HepG2 (cell line): ENCODE data around the gene RPL23. TPM values are rescaled to one million over a fixed set of nuclear protein-coding genes. Genes with fewer than 3 reads are reported as not detected.

Experiments
- ARID2 ChIP-seq: sonication (generic); formaldehyde crosslinking; IDR thresholded peaks from 2 replicates; pipeline ENCODE4 v1.8.1; 2022; ENCODE audit warnings: mild to moderate bottlenecking, missing genetic modification reagents, borderline replicate concordance
- CAMTA2 ChIP-seq: sonication (generic); formaldehyde crosslinking; IDR thresholded peaks from 2 replicates; pipeline ENCODE4 v1.4.0; 2020; ENCODE audit warnings: mild to moderate bottlenecking, missing genetic modification reagents, borderline replicate concordance
- CBFB ChIP-seq: sonication (generic); formaldehyde crosslinking; IDR thresholded peaks from 2 replicates; pipeline ENCODE4 v1.4.0; 2020; ENCODE audit warnings: missing genetic modification reagents
- CHD4 ChIP-seq: fragments of 200-600 bp; sonication (generic); IDR thresholded peaks from 2 replicates; pipeline ENCODE4 v1.7.0; 2017; ENCODE audit warnings: mild to moderate bottlenecking, low read length, borderline replicate concordance
- DDIT3 ChIP-seq: sonication (generic); formaldehyde crosslinking; IDR thresholded peaks from 2 replicates; pipeline ENCODE4 v1.4.0; 2020; ENCODE audit warnings: mild to moderate bottlenecking, missing genetic modification reagents
- FOSL1 ChIP-seq: sonication (generic); formaldehyde crosslinking; IDR thresholded peaks from 2 replicates; pipeline ENCODE4 v1.9.0; 2021; ENCODE audit warnings: missing genetic modification reagents, borderline replicate concordance
- HHEX ChIP-seq: IDR thresholded peaks from 2 replicates; pipeline ENCODE4 v1.6.1; 2016; ENCODE audit warnings: control low read depth
- IKZF4 ChIP-seq: sonication (generic); formaldehyde crosslinking; IDR thresholded peaks from 2 replicates; pipeline ENCODE4 v1.5.1; 2020; ENCODE audit warnings: borderline replicate concordance, mild to moderate bottlenecking, low read depth, missing genetic modification reagents; ENCODE audit errors: not compliant biosample characterization
- NFIB ChIP-seq: sonication (generic); formaldehyde crosslinking; IDR thresholded peaks from 2 replicates; pipeline ENCODE4 v1.9.0; 2021; ENCODE audit warnings: missing genetic modification reagents, mild to moderate bottlenecking, borderline replicate concordance
- RAD51 ChIP-seq: fragments of 450-650 bp; IDR thresholded peaks from 2 replicates; pipeline ENCODE4 v1.6.1; 2016; ENCODE audit warnings: borderline replicate concordance
- TBX3 ChIP-seq: fragments of 450-650 bp; IDR thresholded peaks from 2 replicates; pipeline ENCODE4 v1.6.1; 2017; ENCODE audit warnings: antibody characterized with exemption, mild to moderate bottlenecking, inconsistent platforms, borderline replicate concordance
- TCF12 ChIP-seq, 2 experiments: fragments of 450-650 bp in 1 of 2; sonication (generic) in 1 of 2; formaldehyde crosslinking in 1 of 2; IDR thresholded peaks; 2 replicates each; pipeline versions ENCODE4 v1.6.1 to v1.8.0; 2017 to 2022; ENCODE audit warnings: antibody characterized with exemption in 1 of 2, mild to moderate bottlenecking in 1 of 2, missing genetic modification reagents in 1 of 2, moderate library complexity in 1 of 2
- THYN1 ChIP-seq: sonication (generic); formaldehyde crosslinking; IDR thresholded peaks from 2 replicates; pipeline ENCODE4 v1.8.1; 2023; ENCODE audit warnings: low read depth, mild to moderate bottlenecking, moderate library complexity, missing genetic modification reagents, borderline replicate concordance
- U2AF1 ChIP-seq: fragments of 200-400 bp; formaldehyde crosslinking; optimal IDR thresholded peaks from 2 replicates; pipeline ENCODE3; 2017; ENCODE audit warnings: mild to moderate bottlenecking, low read depth, low read length
- ZBTB20 ChIP-seq: sonication (generic); formaldehyde crosslinking; IDR thresholded peaks from 2 replicates; pipeline ENCODE4 v1.8.1; 2023; ENCODE audit warnings: missing genetic modification reagents, low read depth, mild to moderate bottlenecking, borderline replicate concordance
- ZBTB34 ChIP-seq: sonication (generic); formaldehyde crosslinking; IDR thresholded peaks from 2 replicates; pipeline ENCODE4 v1.8.0; 2022; ENCODE audit warnings: mild to moderate bottlenecking, missing genetic modification reagents
- ZBTB7A ChIP-seq: sonication (generic); formaldehyde crosslinking; IDR thresholded peaks from 2 replicates; pipeline ENCODE4 v1.8.0; 2022; ENCODE audit warnings: mild to moderate bottlenecking, missing genetic modification reagents
- ZFP37 ChIP-seq: sonication (generic); formaldehyde crosslinking; IDR thresholded peaks from 2 replicates; pipeline ENCODE4 v1.4.0; 2020; ENCODE audit warnings: missing genetic modification reagents, borderline replicate concordance
- ZNF18 ChIP-seq: sonication (generic); formaldehyde crosslinking; IDR thresholded peaks from 2 replicates; pipeline ENCODE4 v1.8.0; 2022; ENCODE audit warnings: mild to moderate bottlenecking, missing genetic modification reagents; ENCODE audit not compliant: insufficient replicate concordance
- ZNF382 ChIP-seq: sonication (generic); formaldehyde crosslinking; IDR thresholded peaks from 2 replicates; pipeline ENCODE4 v1.5.0; 2020; ENCODE audit warnings: missing genetic modification reagents, mild to moderate bottlenecking, borderline replicate concordance
- ZNF780A ChIP-seq: sonication (generic); formaldehyde crosslinking; IDR thresholded peaks from 2 replicates; pipeline ENCODE4 v1.8.0; 2022; ENCODE audit warnings: mild to moderate bottlenecking, missing genetic modification reagents, moderate library complexity
- ZNF784 ChIP-seq: sonication (generic); formaldehyde crosslinking; IDR thresholded peaks from 2 replicates; pipeline ENCODE4 v1.5.1; 2020; ENCODE audit warnings: missing genetic modification reagents, mild to moderate bottlenecking, borderline replicate concordance
- ZSCAN21 ChIP-seq: sonication (generic); formaldehyde crosslinking; IDR thresholded peaks from 2 replicates; pipeline ENCODE4 v1.8.0; 2022; ENCODE audit warnings: mild to moderate bottlenecking, missing genetic modification reagents, moderate library complexity, borderline replicate concordance
- polyA plus RNA-seq, 8 experiments: library from polyadenylated mRNA; depleted of rRNA in 3 of 8; stranded (reverse) in 7 of 8; unstranded in 1 of 8; fragments of >200 nt; fragmentation: Illumina TruSeq in 4 of 8; extraction: Trizol in 4 of 8; gene quantifications; 2 replicates each; pipeline versions ENCODE4 v1.2.1 to v1.2.3, GENCODE V29; 2011 to 2016; ENCODE audit warnings: low read depth in 4 of 8, missing spikeins in 1 of 8, mixed read lengths in 1 of 8; ENCODE audit not compliant: insufficient read depth in 1 of 8
- total RNA-seq, 5 experiments: library from RNA; depleted of rRNA; stranded (reverse); fragments of >200 nt; fragmentation: Illumina TruSeq; extraction: Trizol; gene quantifications; 2 replicates each; pipeline ENCODE4 v1.2.3, GENCODE V29; 2016; ENCODE audit warnings: low read depth in 1 of 5

RPL23 gene
- total and polyA plus RNA-seq, 2 of the 13 experiments (the other 11 are each of a cell fraction or from before 2014, with no cell fraction given) = 2,790 to 4,860 TPM

GRCh38 chr17:38853292-38854219, at the start of gene RPL23 (continued):
- TF ChIP-seq ZNF18 (peak; percentile 92), ZBTB34 (CRISPR knock-in tag) (peak; percentile 82; the same call in 1 of the 2 replicates), IKZF4 (peak; percentile 97), THYN1 (peak; percentile 95; the same call in 1 of the 2 replicates), ZNF780A (CRISPR knock-in tag) (peak; percentile 95), ZNF784 (CRISPR knock-in tag) (peak; percentile 90), FOSL1 (CRISPR knock-in tag) (0 out of 2 replicates have a peak, but pooled peaks have one; percentile 28), CAMTA2 (CRISPR knock-in tag) (peak; percentile 41; the same call in 1 of the 2 replicates), ZFP37 (CRISPR knock-in tag) (peak; percentile 92), RAD51 (peak; percentile 84), NFIB (no peak), CHD4 (peak; percentile 21; the same call in 1 of the 2 replicates), HHEX (CRISPR knock-in tag) (no peak), ZSCAN21 (peak; percentile 80; the same call in 1 of the 2 replicates), TBX3 (peak; percentile 67; the same call in 1 of the 2 replicates), ZBTB20 (CRISPR knock-in tag) (0 out of 2 replicates have a peak, but pooled peaks have one; percentile 29), TCF12 (IDR thresholded peaks at IDR 0.05) (no peak), TCF12 (CRISPR knock-in tag; IDR thresholded peaks at IDR 0.05) (no peak), CBFB (CRISPR knock-in tag) (peak; percentile 92; the same call in 1 of the 2 replicates), ARID2 (peak; percentile 99), ZBTB7A (CRISPR knock-in tag) (peak; percentile 62; the same call in 1 of the 2 replicates), U2AF1 (no peak), DDIT3 (CRISPR knock-in tag) (no peak), ZNF382 (no peak)
